Astrocyte of the spinal cord (primary cell): Measurements from ENCODE around the gene ACSL5.

Source experiments
- DNase-seq: peaks from one replicate; pipeline ENCODE4 v3.0.0; 2011; ENCODE audit warnings: low read depth, low spot score
- H3K4me3 ChIP-seq: 2 replicates; pipeline ENCODE4 v1.5.1; 2011; ENCODE audit warnings: low read depth, mild to moderate bottlenecking, low read length, moderate library complexity
- CTCF ChIP-seq: IDR thresholded peaks from 2 replicates; pipeline ENCODE4 v1.5.1; 2012; ENCODE audit warnings: low read depth, mild to moderate bottlenecking, low read length, inconsistent platforms
- in situ Hi-C: cut with HindIII; loops from 2 replicates; pipeline ENCODE4 v1.10.0; 2017; ENCODE audit warnings: low sequenced_read_pairs

Gene ACSL5

GRCh38 chr10:112343056-112343806 is 30.7 kb upstream of the ACSL5 start:
- no peak for TF ChIP-seq CTCF
- H3K4me3 ChIP-seq = no peak overlapping the region
- no peak for DNase-seq
- in situ Hi-C loops = no loop called here

GRCh38 chr10:112344261-112344660 is 29.7 kb upstream of the ACSL5 start:
- DNase-seq = no peak
- no peak overlapping the region for H3K4me3 ChIP-seq
- in situ Hi-C loops = no loop called here
- TF ChIP-seq CTCF = no peak

GRCh38 chr10:112345202-112345601 is 28.7 kb upstream of the ACSL5 start:
- no peak for DNase-seq
- H3K4me3 ChIP-seq = no peak overlapping the region
- TF ChIP-seq CTCF = no peak
- in situ Hi-C loops = no loop called here

- in situ Hi-C loops = no loop called here
These were observed 28.2 kb upstream of the ACSL5 start for GRCh38 chr10:112345743-112346142.

GRCh38 chr10:112346774-112347173 is 27.1 kb upstream of the ACSL5 start:
- DNase-seq = no peak
- in situ Hi-C loops = no loop called here
- no peak for TF ChIP-seq CTCF
- no peak overlapping the region for H3K4me3 ChIP-seq

More at GRCh38 chr10:112345743-112346142, 28.2 kb upstream of the ACSL5 start:
- DNase-seq = no peak
- no peak overlapping the region for H3K4me3 ChIP-seq
- TF ChIP-seq CTCF = no peak

GRCh38 chr10:112347709-112348671 is 25.9 kb upstream of the ACSL5 start:
- no peak overlapping the region for H3K4me3 ChIP-seq
- in situ Hi-C loops = no loop called here
- no peak for DNase-seq
- no peak for TF ChIP-seq CTCF
